Right atrium auricular region (tissue), 2 donors: ENCODE data around the gene BIRC2. TPM values are rescaled to one million over a fixed set of nuclear protein-coding genes. Genes with fewer than 3 reads are reported as not detected.
A peak's percentile ranks its signal among the peaks of the same experiment; 100 is the strongest.

Source experiments
- DNase-seq: peaks from one replicate; pipeline ENCODE4 v3.0.0-alpha.2; 2019; ENCODE audit warnings: low spot score
- H3K27ac ChIP-seq, 2 donors: fragments of 200-600 bp; sonication (generic); 1 replicate in 1 of 2; 2 replicates in 1 of 2; pipeline ENCODE4 v1.5.1; 2016 to 2019
- H3K27me3 ChIP-seq, 2 donors: fragments of 200-600 bp; sonication (generic); one replicate each; pipeline versions ENCODE4 v1.5.1 to v1.6.0; 2017 to 2019
- H3K36me3 ChIP-seq: fragments of 200-600 bp; sonication (generic); one replicate; pipeline ENCODE4 v1.5.1; 2016
- H3K4me1 ChIP-seq, 2 donors: fragments of 200-600 bp; sonication (generic); one replicate each; pipeline versions ENCODE4 v1.5.1 to v1.6.0; 2017 to 2019
- H3K4me3 ChIP-seq, 2 donors: fragments of 200-600 bp; sonication (generic); 1 replicate in 1 of 2; 2 replicates in 1 of 2; pipeline ENCODE4 v1.5.1; 2017 to 2019; ENCODE audit warnings: mild to moderate bottlenecking in 1 of 2, moderate library complexity in 1 of 2
- H3K9me3 ChIP-seq, 2 donors: fragments of 200-600 bp; sonication (generic); one replicate each; pipeline ENCODE4 v1.5.1; 2019
- total RNA-seq, 2 donors: library from RNA; depleted of rRNA; stranded (reverse); fragments of >200 nt; gene quantifications; one replicate each; pipeline ENCODE4 v1.1.0, GENCODE V29; 2016
- TF ChIP-seq, protein P1 (sequence below), 2 donors: fragments of 200-600 bp; sonication (generic); IDR thresholded peaks; one replicate each; pipeline ENCODE4 v1.5.1; 2019; ENCODE audit warnings: antibody characterized with exemption in 2 of 2

BIRC2 gene
- total RNA-seq, 2 donors from 2014 or later, result 31.5 to 36.8 TPM

DNA sequence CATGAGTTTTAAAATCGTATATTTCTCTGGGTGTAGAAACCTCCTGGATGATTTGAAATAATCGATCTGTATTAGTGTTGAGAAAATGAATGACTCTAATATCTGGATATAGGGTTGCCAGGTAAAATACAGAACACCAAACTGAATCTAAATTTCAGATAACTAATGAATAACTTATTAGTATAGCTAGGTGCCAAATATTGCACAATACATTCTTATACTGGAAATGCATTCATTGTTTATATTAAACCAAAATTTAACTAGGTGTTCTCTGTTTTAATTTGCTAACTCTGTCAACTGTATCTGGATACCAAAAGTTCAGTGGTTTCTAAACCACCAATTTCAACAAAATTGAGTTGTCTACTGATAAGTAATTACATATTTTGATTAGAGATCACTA lies 32.2 kb upstream of the BIRC2 start:
- Histone ChIP-seq H3K36me3 (no peaks in the 10 kb centered on the region), H3K4me3 (no peak overlapping the region), H3K27me3 (no peaks in the 10 kb centered on the region), H3K9me3 (no peaks in the 10 kb centered on the region), H3K4me1 (peaks cover 0 to 19% of the 10 kb centered on the region in 2 donors), H3K27ac (no peak overlapping the region)
- no peak for DNase-seq
- TF ChIP-seq, protein P1, sequence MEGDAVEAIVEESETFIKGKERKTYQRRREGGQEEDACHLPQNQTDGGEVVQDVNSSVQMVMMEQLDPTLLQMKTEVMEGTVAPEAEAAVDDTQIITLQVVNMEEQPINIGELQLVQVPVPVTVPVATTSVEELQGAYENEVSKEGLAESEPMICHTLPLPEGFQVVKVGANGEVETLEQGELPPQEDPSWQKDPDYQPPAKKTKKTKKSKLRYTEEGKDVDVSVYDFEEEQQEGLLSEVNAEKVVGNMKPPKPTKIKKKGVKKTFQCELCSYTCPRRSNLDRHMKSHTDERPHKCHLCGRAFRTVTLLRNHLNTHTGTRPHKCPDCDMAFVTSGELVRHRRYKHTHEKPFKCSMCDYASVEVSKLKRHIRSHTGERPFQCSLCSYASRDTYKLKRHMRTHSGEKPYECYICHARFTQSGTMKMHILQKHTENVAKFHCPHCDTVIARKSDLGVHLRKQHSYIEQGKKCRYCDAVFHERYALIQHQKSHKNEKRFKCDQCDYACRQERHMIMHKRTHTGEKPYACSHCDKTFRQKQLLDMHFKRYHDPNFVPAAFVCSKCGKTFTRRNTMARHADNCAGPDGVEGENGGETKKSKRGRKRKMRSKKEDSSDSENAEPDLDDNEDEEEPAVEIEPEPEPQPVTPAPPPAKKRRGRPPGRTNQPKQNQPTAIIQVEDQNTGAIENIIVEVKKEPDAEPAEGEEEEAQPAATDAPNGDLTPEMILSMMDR (IDR thresholded peaks at IDR 0.05), result no peak

DNA sequence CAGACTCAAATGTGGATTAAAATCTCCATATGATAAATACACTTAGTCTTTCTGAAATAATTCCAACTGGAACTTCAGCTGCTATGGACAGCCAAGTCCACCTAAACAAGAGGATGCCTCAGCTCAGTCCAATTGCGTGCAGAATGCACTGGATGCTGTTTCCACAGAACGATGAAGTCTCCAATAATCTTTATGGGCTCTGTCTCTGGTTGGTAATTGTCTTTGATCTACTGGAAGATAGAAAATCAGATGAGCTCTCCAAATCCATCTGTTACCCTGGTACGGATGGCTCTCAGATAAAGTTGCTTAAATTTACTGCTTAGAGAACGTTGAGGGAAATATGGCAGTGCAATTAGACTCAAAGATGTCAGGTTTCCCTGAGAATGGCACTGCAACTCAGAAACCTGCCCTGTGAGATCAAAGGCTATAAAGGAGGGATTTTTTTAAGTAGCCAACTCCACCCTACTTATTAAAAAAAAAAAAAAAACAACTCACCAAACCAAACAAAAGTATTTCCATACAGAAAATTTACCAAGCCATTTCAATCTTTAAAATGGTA lies 30.6 kb upstream of the BIRC2 start:
- Histone ChIP-seq H3K4me1 (peaks cover 0 to 33% of the 10 kb centered on the region in 2 donors), H3K36me3 (no peaks in the 10 kb centered on the region), H3K27ac (peak overlapping the region in 1 of 2 donors; percentile 75), H3K4me3 (no peak overlapping the region), H3K9me3 (no peaks in the 10 kb centered on the region), H3K27me3 (no peaks in the 10 kb centered on the region)
- no peak for DNase-seq
- TF ChIP-seq, protein P1 (IDR thresholded peaks at IDR 0.05), result no peak

DNA sequence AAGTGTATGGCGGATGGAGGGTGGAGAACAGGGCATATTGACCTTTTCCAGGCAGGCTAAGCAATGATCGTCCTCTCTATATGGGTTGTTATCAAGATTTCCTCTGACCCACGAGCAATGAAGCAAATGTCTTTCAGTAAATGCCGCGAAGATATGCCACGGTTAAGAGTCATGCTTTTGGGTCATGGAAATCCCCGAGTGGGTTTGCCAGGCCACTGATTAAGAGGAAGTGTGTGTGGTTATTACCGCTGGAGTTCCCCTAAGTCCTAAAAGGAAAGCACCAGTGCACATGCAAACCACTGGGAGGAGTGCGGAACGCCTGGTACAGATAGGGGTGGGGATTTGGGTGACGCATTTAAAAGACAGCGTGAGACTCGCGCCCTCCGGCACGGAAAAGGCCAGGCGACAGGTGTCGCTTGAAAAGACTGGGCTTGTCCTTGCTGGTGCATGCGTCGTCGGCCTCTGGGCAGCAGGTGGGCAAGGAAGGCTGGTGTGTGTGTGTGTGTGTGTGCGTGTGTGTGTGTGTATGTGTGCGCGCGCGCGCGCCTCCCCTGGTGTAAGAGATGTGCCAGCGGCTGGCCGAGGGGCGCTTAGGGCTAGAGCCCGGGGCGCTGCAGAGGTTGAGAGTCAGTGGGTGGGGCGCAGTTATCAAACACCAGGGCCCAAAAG lies 29.8 kb upstream of the BIRC2 start, which contains the start of gene BIRC3:
Gene BIRC3, plus strand, starts transcription at position 386 of the 669 bp plus-strand sequence. CDS start 7,026 bp downstream, outside the sequence.
- TF ChIP-seq, protein P1 (IDR thresholded peaks at IDR 0.05), result peak in 1 of 2 donors; percentile 47
- Histone ChIP-seq H3K36me3 (no peaks in the 10 kb centered on the region), H3K27ac (peak within 1 kb of the TSS; percentile 75 to 81), H3K27me3 (no peaks in the 10 kb centered on the region), H3K4me3 (peak within 1 kb of the TSS; percentile 51 to 58), H3K9me3 (no peaks in the 10 kb centered on the region), H3K4me1 (peaks cover 0 to 33% of the 10 kb centered on the region in 2 donors)
- DNase-seq, result peak; percentile 92

DNA sequence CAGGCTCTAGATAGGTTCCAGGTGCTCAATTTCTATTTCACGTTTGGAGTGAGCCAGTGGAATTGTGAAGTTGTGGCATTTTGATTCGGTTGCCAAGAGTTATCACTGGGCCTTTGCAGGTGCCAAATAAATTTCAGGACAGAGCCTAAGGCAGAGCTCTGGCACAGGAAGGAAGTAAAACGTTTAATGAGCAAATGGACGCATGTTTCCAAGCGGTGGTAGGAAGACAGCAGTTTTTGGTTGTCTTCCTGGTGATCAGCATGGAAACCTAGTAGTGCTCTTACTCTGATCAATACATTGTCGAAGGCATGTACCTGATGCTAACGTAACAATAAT lies 29.3 kb upstream of the BIRC2 start:
- Histone ChIP-seq H3K27ac (peak overlapping the region; percentile 75 to 81), H3K36me3 (no peaks in the 10 kb centered on the region), H3K9me3 (no peaks in the 10 kb centered on the region), H3K4me3 (peak overlapping the region; percentile 51 to 58), H3K4me1 (peaks cover 0 to 33% of the 10 kb centered on the region in 2 donors), H3K27me3 (no peaks in the 10 kb centered on the region)
- DNase-seq, result no peak
- TF ChIP-seq, protein P1 (IDR thresholded peaks at IDR 0.05), result no peak

DNA sequence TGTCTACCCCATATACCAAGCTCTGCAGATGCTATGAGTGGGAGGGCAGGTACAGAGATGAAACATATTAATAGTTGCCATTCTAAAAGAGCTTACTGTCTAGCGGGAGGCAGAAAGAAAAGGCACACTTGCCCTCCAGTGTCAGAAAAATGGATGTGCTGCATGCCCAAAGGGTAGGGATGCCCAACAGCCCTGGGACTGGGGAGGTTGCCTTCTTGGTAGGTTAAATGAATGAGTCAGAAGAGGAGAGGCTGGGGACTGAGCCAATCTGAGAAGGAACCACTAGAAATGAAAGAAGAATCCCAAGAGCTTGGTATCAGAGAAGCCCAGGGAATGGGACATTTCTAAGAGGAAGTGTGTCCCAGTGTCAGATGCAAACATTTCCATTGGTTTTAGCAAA lies 28.5 kb upstream of the BIRC2 start:
- Histone ChIP-seq H3K36me3 (no peaks in the 10 kb centered on the region), H3K4me1 (peaks cover 0 to 30% of the 10 kb centered on the region in 2 donors), H3K27ac (peak overlapping the region in 1 of 2 donors; percentile 75), H3K9me3 (no peaks in the 10 kb centered on the region), H3K27me3 (no peaks in the 10 kb centered on the region), H3K4me3 (no peak overlapping the region)
- TF ChIP-seq, protein P1 (IDR thresholded peaks at IDR 0.05), result no peak
- DNase-seq, result no peak
